NCI-H2196 (cell line): ENCODE measurements around the gene C13orf46.
"Not testable (repeated sequence)": the region's sequence is repeated elsewhere in the genome, so short reads cannot be mapped to it uniquely, and the experiment has no call there.

Experiments used
- DNase-seq: peaks from one replicate; lab custom pipeline; 2025; ENCODE audit not compliant: unreplicated experiment; lab: John Stamatoyannopoulos, UW

Gene C13orf46

GRCh38 chr13:113913408-113913807, 60.5 kb downstream of the C13orf46 start:
- not testable (repeated sequence) for DNase-seq

DNA sequence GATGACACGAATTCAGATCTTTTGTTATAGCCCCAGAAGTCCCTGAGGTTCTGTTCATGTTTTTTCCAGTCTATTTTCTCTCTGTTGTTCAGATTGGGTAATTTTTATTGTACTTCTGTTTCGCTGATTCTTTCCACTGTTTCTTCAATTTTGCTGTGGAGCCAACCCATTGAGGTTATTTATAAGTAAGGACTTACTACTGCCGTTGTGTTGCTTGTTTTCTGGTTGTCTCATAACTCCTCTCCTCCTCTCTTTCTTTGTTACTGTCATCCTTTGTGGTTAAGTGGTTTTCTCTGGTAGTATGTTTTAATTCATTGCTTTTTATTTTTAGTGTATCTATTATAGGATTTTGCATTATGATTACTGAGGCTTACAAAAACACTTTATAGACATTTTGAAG, 61.3 kb downstream of the C13orf46 start:
- no peak for DNase-seq

- DNase-seq = no peak
Measured at GRCh38 chr13:113907635-113908617, 66.0 kb downstream of the C13orf46 start.

DNA sequence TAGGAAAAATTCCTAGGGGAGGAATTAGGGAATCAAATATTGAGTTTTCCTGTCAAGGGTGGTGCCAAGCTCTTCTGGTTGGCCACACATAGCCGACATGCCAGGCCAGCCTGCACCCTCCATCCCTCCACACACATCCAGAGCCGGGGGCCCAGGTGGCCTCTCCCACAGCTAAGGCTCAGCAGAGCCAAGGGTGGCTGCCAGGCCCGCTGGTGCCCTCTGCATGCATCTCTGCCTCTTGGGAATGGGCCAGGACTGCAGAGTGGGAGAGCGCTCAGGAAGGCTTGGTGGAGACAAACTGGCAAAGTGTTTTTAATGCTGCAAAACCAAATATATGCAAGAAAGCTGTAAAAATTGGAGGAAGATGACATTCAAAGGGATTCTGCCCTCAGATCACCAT, 67.3 kb downstream of the C13orf46 start:
- no peak for DNase-seq

- no peak for DNase-seq
Measured at GRCh38 chr13:113905942-113906341, 67.9 kb downstream of the C13orf46 start.

DNA sequence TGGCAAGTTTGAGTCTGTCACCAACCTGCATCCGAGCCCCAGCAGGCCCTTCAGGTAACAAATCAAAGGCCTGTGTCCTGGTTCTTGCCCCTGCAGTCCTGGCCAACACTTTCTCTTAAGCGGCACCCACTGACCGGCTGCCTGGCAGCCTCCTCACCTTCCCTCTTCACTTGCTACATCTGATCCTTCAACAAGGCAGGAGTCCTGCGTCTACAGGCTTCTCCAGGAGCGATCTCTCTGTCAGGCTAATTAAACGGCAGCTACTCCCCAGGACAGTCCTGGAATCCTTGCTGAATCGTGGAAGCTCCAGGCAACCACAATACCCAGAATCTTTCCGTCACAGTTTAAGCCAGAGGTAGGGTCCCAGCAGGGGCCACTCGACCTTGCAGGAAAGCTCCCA, 68.9 kb downstream of the C13orf46 start:
- DNase-seq = no peak

GRCh38 chr13:113904411-113904810, 69.5 kb downstream of the C13orf46 start:
- no peak for DNase-seq

- DNase-seq = no peak
Measured at GRCh38 chr13:113903912-113904311, 70.0 kb downstream of the C13orf46 start.
